PC-3 (cell line): Measurements from ENCODE around the gene DYNC1I1. TPM values are rescaled to one million over a fixed set of nuclear protein-coding genes. Genes with fewer than 3 reads are reported as not detected.

Source experiments
- ATAC-seq: fragments of 200-7000 bp; cut with Tn5 transposase; 2 replicates; pipeline ENCODE4 v1.9.1; 2020; ENCODE audit warnings: mild to moderate bottlenecking, moderate library complexity
- BruUV-seq: library from RNA; stranded (reverse); fragments of 400-500 nt; replicated peaks from 2 replicates; lab custom pipeline; 2021; lab: Mats Ljungman, UMichigan
- CTCF ChIA-PET: fragments of 300-600 bp; sonication (Branson Sonifier 250); formaldehyde crosslinking; loops from one replicate; lab custom pipeline; 2022; ENCODE audit warnings: antibody characterized with exemption; lab: Charles Lee
- POLR2A ChIA-PET: fragments of 300-600 bp; sonication (Branson Sonifier 250); formaldehyde crosslinking; loops from one replicate; lab custom pipeline; 2022; ENCODE audit warnings: antibody characterized with exemption; ENCODE audit not compliant: unreplicated experiment; lab: Charles Lee
- DNase-seq: peaks from one replicate; pipeline ENCODE4 v3.0.0-alpha.2; 2015
- H2AFZ ChIP-seq: fragments of 300-600 bp; sonication (generic); 2 replicates; pipeline ENCODE4 v1.6.0; 2016; ENCODE audit warnings: antibody characterized with exemption, low read length
- H3F3A ChIP-seq: fragments of 300-600 bp; sonication (generic); one replicate; pipeline ENCODE4 v1.6.0; 2017; ENCODE audit warnings: antibody characterized with exemption, low read length, control low read depth, mild to moderate bottlenecking; ENCODE audit not compliant: unreplicated experiment
- H3K27ac ChIP-seq: fragments of 300-600 bp; sonication (generic); 2 replicates; pipeline ENCODE4 v1.5.1; 2016; ENCODE audit warnings: mild to moderate bottlenecking, low read length
- H3K27me3 ChIP-seq: fragments of 300-600 bp; sonication (generic); 2 replicates; pipeline ENCODE4 v1.6.1; 2016; ENCODE audit warnings: low read length, mixed read lengths
- H3K36me3 ChIP-seq: fragments of 300-600 bp; sonication (generic); 2 replicates; pipeline ENCODE4 v1.6.1; 2016; ENCODE audit warnings: low read depth, mixed run types, low read length, mixed read lengths
- H3K4me1 ChIP-seq: fragments of 300-600 bp; sonication (generic); 2 replicates; pipeline ENCODE4 v1.5.1; 2016; ENCODE audit warnings: low read length; ENCODE audit not compliant: insufficient read depth
- H3K4me2 ChIP-seq: fragments of 300-600 bp; sonication (generic); 2 replicates; pipeline ENCODE4 v1.6.0; 2016; ENCODE audit warnings: low read length
- H3K4me3 ChIP-seq: fragments of 300-600 bp; sonication (generic); 2 replicates; pipeline ENCODE4 v1.5.1; 2016; ENCODE audit warnings: mild to moderate bottlenecking, low read length, mixed read lengths
- H3K79me2 ChIP-seq: fragments of 300-600 bp; sonication (generic); 2 replicates; pipeline ENCODE4 v1.6.1; 2017; ENCODE audit warnings: low read length, mixed read lengths
- H3K9ac ChIP-seq: fragments of 300-600 bp; sonication (generic); 2 replicates; pipeline ENCODE4 v1.6.0; 2016; ENCODE audit warnings: mild to moderate bottlenecking, low read length
- H3K9me2 ChIP-seq: fragments of 300-600 bp; sonication (generic); replicated peaks from 2 replicates; pipeline ENCODE4 v1.6.1; 2016; ENCODE audit warnings: mixed run types, low read length, mixed read lengths
- H3K9me3 ChIP-seq: fragments of 300-600 bp; sonication (generic); 2 replicates; pipeline ENCODE4 v1.6.1; 2016; ENCODE audit warnings: low read length, mixed read lengths
- H4K20me1 ChIP-seq: fragments of 300-600 bp; sonication (generic); 2 replicates; pipeline ENCODE4 v1.6.1; 2016; ENCODE audit warnings: low read length, mixed read lengths
- EZH2 ChIP-seq: fragments of 300-600 bp; sonication (generic); IDR thresholded peaks from one replicate; pipeline ENCODE4 v1.6.1; 2017; ENCODE audit warnings: antibody characterized with exemption, mild to moderate bottlenecking, low read length; ENCODE audit not compliant: unreplicated experiment
- EZH2phosphoT487 ChIP-seq: fragments of 300-600 bp; sonication (generic); IDR thresholded peaks from 2 replicates; pipeline ENCODE4 v1.6.1; 2018; ENCODE audit warnings: mild to moderate bottlenecking, antibody characterized with exemption, low read length, borderline replicate concordance
- intact Hi-C: fragments of 100-400 bp; cut with micrococcal nuclease; formaldehyde crosslinking; loops from 2 replicates; pipeline ENCODE4 v1.9.0; 2023
- total RNA-seq: library from RNA; depleted of rRNA; stranded (reverse); fragments of >200 nt; gene quantifications from 2 replicates; pipeline ENCODE4 v1.2.3, GENCODE V29; 2014
- TF ChIP-seq, protein P1 (sequence below): fragments of 300-600 bp; sonication (generic); conservative IDR thresholded peaks from 2 replicates; pipeline ENCODE4 v1.5.1; 2017; ENCODE audit warnings: antibody characterized with exemption, low read depth, mild to moderate bottlenecking, low read length

Gene DYNC1I1
- total RNA-seq, 1 experiment from 2014 or later = 2.4 TPM

DNA sequence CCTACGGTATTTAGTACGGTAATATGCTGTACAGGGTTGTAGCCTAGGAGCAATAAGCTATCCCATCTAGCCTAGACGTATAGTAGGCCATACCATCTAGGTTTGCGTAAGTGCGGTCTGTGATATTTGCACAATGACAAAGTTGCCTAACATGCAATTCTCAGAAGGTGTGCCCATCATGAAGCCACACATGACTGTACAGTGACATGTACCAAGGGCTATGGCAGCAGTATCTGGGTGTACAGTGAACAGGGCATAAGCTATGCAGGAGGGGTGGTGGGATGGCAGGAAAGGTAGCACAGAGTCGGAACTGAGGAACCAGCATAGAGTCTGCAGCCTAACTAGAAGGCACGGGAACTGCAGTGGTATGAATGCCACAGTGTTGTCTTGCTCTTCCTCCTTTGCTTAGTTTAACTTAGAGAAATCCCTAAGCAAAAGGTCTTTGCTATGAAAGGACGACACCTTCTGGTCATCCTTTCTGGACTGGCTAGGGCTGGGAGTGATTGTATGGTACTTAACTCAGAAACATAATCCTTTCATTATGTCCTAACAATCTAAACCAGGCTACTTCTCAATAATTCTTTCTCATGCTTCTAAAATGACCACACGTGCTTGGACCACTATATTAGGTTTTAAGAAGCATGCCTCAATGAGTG lies 93.5 kb downstream of the DYNC1I1 start:
- TF ChIP-seq, protein P1, sequence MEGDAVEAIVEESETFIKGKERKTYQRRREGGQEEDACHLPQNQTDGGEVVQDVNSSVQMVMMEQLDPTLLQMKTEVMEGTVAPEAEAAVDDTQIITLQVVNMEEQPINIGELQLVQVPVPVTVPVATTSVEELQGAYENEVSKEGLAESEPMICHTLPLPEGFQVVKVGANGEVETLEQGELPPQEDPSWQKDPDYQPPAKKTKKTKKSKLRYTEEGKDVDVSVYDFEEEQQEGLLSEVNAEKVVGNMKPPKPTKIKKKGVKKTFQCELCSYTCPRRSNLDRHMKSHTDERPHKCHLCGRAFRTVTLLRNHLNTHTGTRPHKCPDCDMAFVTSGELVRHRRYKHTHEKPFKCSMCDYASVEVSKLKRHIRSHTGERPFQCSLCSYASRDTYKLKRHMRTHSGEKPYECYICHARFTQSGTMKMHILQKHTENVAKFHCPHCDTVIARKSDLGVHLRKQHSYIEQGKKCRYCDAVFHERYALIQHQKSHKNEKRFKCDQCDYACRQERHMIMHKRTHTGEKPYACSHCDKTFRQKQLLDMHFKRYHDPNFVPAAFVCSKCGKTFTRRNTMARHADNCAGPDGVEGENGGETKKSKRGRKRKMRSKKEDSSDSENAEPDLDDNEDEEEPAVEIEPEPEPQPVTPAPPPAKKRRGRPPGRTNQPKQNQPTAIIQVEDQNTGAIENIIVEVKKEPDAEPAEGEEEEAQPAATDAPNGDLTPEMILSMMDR = peak; percentile 60
- no peak for TF ChIP-seq EZH2
- TF ChIP-seq EZH2phosphoT487 = no peak
- no peak overlapping the region for H3K9ac ChIP-seq
- CTCF ChIA-PET = interaction anchor here (0.6 to 1.0 kb wide), 2 partner anchors 141 to 148 kb away, joined by 3 read pairs; no protein-coding TSS in a partner anchor

DNA sequence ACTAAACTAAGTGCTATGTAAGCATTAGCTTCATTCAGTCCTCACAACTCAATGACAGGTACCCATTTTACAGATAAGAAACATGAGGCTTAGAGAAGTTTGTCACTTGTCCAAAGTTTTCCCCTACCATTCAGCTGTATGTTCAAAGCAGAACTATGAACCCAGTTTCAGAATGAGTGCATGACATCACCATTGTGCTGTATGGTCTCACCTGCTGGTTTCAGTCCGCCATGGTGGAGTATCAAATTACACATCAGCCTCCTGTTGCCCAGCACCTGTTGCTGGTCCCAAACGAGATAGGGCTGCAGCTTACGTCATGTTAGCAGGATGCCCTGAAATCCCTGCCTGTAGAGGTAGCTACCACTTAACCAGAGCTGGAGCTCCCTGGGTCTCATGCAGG lies 95.0 kb downstream of the DYNC1I1 start:
- TF ChIP-seq, protein P1 = no peak
- TF ChIP-seq EZH2 = no peak
- no peak for TF ChIP-seq EZH2phosphoT487
- H3K9me3 ChIP-seq = no peaks in the 10 kb centered on the region
- peaks cover 7% of the 10 kb centered on the region; the same call in 1 of the 2 replicates for H3K4me1 ChIP-seq
- no peak overlapping the region for H3K9ac ChIP-seq
- ATAC-seq (no peak), DNase-seq (no peak)
- no peaks in the 10 kb centered on the region for H3K79me2 ChIP-seq
- CTCF ChIA-PET = interaction anchor here (0.6 to 0.9 kb wide), 2 partner anchors 95 to 177 kb away, joined by 3 to 4 read pairs; partner anchors contain the start of gene DYNC1I1
- H4K20me1 ChIP-seq = no peaks in the 10 kb centered on the region
- no peak overlapping the region for H2AFZ ChIP-seq
- H3K27ac ChIP-seq = no peak overlapping the region
- H3K9me2 ChIP-seq = no peaks in the 10 kb centered on the region
- no peaks in the 10 kb centered on the region for H3K27me3 ChIP-seq
- intact Hi-C loops = loop anchor here (10.0 kb wide), 1 partner anchor 353 kb away; no protein-coding TSS in a partner anchor
- POLR2A ChIA-PET = no interaction called here
- H3K36me3 ChIP-seq = no peaks in the 10 kb centered on the region
- H3F3A ChIP-seq = no peaks in the 10 kb centered on the region
- no peak overlapping the region for H3K4me2 ChIP-seq
- BruUV-seq = no TSS peak
- no peak overlapping the region for H3K4me3 ChIP-seq

More for the DNA sequence above, 93.5 kb downstream of the DYNC1I1 start:
- H3K9me2 ChIP-seq = no peaks in the 10 kb centered on the region
- H3K79me2 ChIP-seq = no peaks in the 10 kb centered on the region
- no peaks in the 10 kb centered on the region for H3K27me3 ChIP-seq
- POLR2A ChIA-PET = no interaction called here
- H3K36me3 ChIP-seq = no peaks in the 10 kb centered on the region
- no peak overlapping the region for H2AFZ ChIP-seq
- H3K9me3 ChIP-seq = no peaks in the 10 kb centered on the region
- H3K4me2 ChIP-seq = no peak overlapping the region
- no peak overlapping the region for H3K4me3 ChIP-seq
- DNase-seq = peak; percentile 50
- BruUV-seq = no TSS peak
- peak; percentile 91 for ATAC-seq
- H3F3A ChIP-seq = no peaks in the 10 kb centered on the region
- intact Hi-C loops = loop anchor here (1.0 to 10.0 kb wide), 2 partner anchors 143 to 351 kb away; no protein-coding TSS in a partner anchor
- H3K27ac ChIP-seq = no peak overlapping the region
- no peaks in the 10 kb centered on the region for H4K20me1 ChIP-seq
- peaks cover 7% of the 10 kb centered on the region; the same call in 1 of the 2 replicates for H3K4me1 ChIP-seq
